KOPT-K1 (cell line): ENCODE measurements around the gene PDCD2L.
"Not testable (repeated sequence)": the region's sequence is repeated elsewhere in the genome, so short reads cannot be mapped to it uniquely, and the experiment has no call there.

Source experiments
- H3K27ac ChIP-seq: fragments of 200-600 bp; sonication (generic); 2 replicates; pipeline ENCODE4 v1.5.1; 2016; ENCODE audit warnings: antibody characterized with exemption, mild to moderate bottlenecking, low read depth, low read length; ENCODE audit not compliant: poor library complexity, severe bottlenecking
- H3K36me3 ChIP-seq: fragments of 200-600 bp; sonication (generic); 2 replicates; pipeline ENCODE4 v1.5.1; 2017; ENCODE audit warnings: antibody characterized with exemption, mild to moderate bottlenecking, low read length, moderate library complexity; ENCODE audit not compliant: insufficient read depth
- H3K9me3 ChIP-seq: fragments of 200-600 bp; sonication (generic); 2 replicates; pipeline ENCODE4 v1.5.1; 2017; ENCODE audit warnings: antibody characterized with exemption, low read length, mild to moderate bottlenecking; ENCODE audit not compliant: insufficient read depth, poor library complexity, severe bottlenecking

PDCD2L gene

GRCh38 chr19:34388745-34389144 is 15.5 kb upstream of the PDCD2L start:
- not testable (repeated sequence) for H3K27ac ChIP-seq, H3K9me3 ChIP-seq
- H3K36me3 ChIP-seq: peaks cover 100% of the 10 kb centered on the region

- H3K36me3 ChIP-seq: peaks cover 100% of the 10 kb centered on the region
- no peak overlapping the region for H3K27ac ChIP-seq
Observed at GRCh38 chr19:34391813-34392212, 12.4 kb upstream of the PDCD2L start.

GRCh38 chr19:34393031-34393430 is 11.2 kb upstream of the PDCD2L start:
- H3K9me3 ChIP-seq: no peaks in the 10 kb centered on the region
- H3K36me3 ChIP-seq: peaks cover 100% of the 10 kb centered on the region
- H3K27ac ChIP-seq: no peak overlapping the region

More at GRCh38 chr19:34391813-34392212, 12.4 kb upstream of the PDCD2L start:
- no peaks in the 10 kb centered on the region for H3K9me3 ChIP-seq

- Histone ChIP-seq H3K36me3 (peaks cover 100% of the 10 kb centered on the region), H3K9me3 (no peaks in the 10 kb centered on the region), H3K27ac (no peak overlapping the region)
Observed at GRCh38 chr19:34393629-34394028, 10.6 kb upstream of the PDCD2L start.

- Histone ChIP-seq H3K27ac (no peak overlapping the region), H3K36me3 (peaks cover 96% of the 10 kb centered on the region), H3K9me3 (no peaks in the 10 kb centered on the region)
Observed at GRCh38 chr19:34397853-34398252, 6.3 kb upstream of the PDCD2L start.

GRCh38 chr19:34399886-34400285 is 4.3 kb upstream of the PDCD2L start:
- Histone ChIP-seq H3K9me3 (no peaks in the 10 kb centered on the region), H3K27ac (no peak overlapping the region), H3K36me3 (peaks cover 78% of the 10 kb centered on the region)

GRCh38 chr19:34400844-34401243 is 3.4 kb upstream of the PDCD2L start:
- peaks cover 68% of the 10 kb centered on the region for H3K36me3 ChIP-seq

GRCh38 chr19:34402074-34402600 is 2.1 kb upstream of the PDCD2L start:
- Histone ChIP-seq H3K27ac (no peak overlapping the region), H3K36me3 (peaks cover 60% of the 10 kb centered on the region), H3K9me3 (no peaks in the 10 kb centered on the region)

More at GRCh38 chr19:34400844-34401243, 3.4 kb upstream of the PDCD2L start:
- H3K27ac ChIP-seq, H3K9me3 ChIP-seq: not testable (repeated sequence)

GRCh38 chr19:34403784-34404108 is 453 bp upstream of the PDCD2L start:
- no peaks in the 10 kb centered on the region for H3K9me3 ChIP-seq
- peak overlapping the region; percentile 53 for H3K27ac ChIP-seq
- peaks cover 55% of the 10 kb centered on the region for H3K36me3 ChIP-seq

- no peaks in the 10 kb centered on the region for H3K9me3 ChIP-seq
- H3K36me3 ChIP-seq: peaks cover 52% of the 10 kb centered on the region
Observed at GRCh38 chr19:34405892-34406660, 1.9 kb downstream of the PDCD2L start.

GRCh38 chr19:34408411-34408810 is 4.2 kb downstream of the PDCD2L start:
- H3K36me3 ChIP-seq: peaks cover 58% of the 10 kb centered on the region
- H3K27ac ChIP-seq: no peak overlapping the region
- no peaks in the 10 kb centered on the region for H3K9me3 ChIP-seq

More at GRCh38 chr19:34405892-34406660, 1.9 kb downstream of the PDCD2L start:
- no peak overlapping the region for H3K27ac ChIP-seq

- Histone ChIP-seq H3K36me3 (peaks cover 69% of the 10 kb centered on the region), H3K9me3 (no peaks in the 10 kb centered on the region), H3K27ac (no peak overlapping the region)
Observed at GRCh38 chr19:34409189-34410164, 5.3 kb downstream of the PDCD2L start.

GRCh38 chr19:34411216-34411615 is 7.0 kb downstream of the PDCD2L start:
- peaks cover 86% of the 10 kb centered on the region for H3K36me3 ChIP-seq
- H3K9me3 ChIP-seq: no peaks in the 10 kb centered on the region
- no peak overlapping the region for H3K27ac ChIP-seq

- H3K36me3 ChIP-seq: peaks cover 85% of the 10 kb centered on the region
- no peak overlapping the region for H3K27ac ChIP-seq
- H3K9me3 ChIP-seq: no peaks in the 10 kb centered on the region
Observed at GRCh38 chr19:34416021-34416545, 11.9 kb downstream of the PDCD2L start.

GRCh38 chr19:34418300-34418699 is 14.1 kb downstream of the PDCD2L start:
- Histone ChIP-seq H3K9me3 (no peaks in the 10 kb centered on the region), H3K36me3 (peaks cover 86% of the 10 kb centered on the region), H3K27ac (no peak overlapping the region)
